Fibroblast of lung (primary cell): ENCODE data around the gene LCN6. TPM values are rescaled to one million over a fixed set of nuclear protein-coding genes. Genes with fewer than 3 reads are reported as not detected.

Source experiments
- DNase-seq, 2 donors: peaks; one replicate each; pipeline versions ENCODE4 v3.0.0 to v3.0.0-alpha.2; 2010; ENCODE audit warnings: low read depth in 2 of 2
- H2AFZ ChIP-seq: 2 replicates; pipeline ENCODE4 v1.5.1; 2012; ENCODE audit warnings: low read length, control low read depth, inconsistent platforms
- H3K27ac ChIP-seq: 2 replicates; pipeline ENCODE4 v1.5.1; 2011; ENCODE audit warnings: low read length, control low read depth; ENCODE audit not compliant: insufficient read depth
- H3K27me3 ChIP-seq: 2 replicates; pipeline ENCODE4 v1.5.1; 2011; ENCODE audit warnings: mild to moderate bottlenecking, low read length; ENCODE audit not compliant: control insufficient read depth, insufficient read depth
- H3K36me3 ChIP-seq: 2 replicates; pipeline ENCODE4 v1.5.1; 2011; ENCODE audit warnings: low read length; ENCODE audit not compliant: control insufficient read depth, insufficient read depth
- H3K4me1 ChIP-seq: 2 replicates; pipeline ENCODE4 v1.5.1; 2011; ENCODE audit warnings: low read length; ENCODE audit not compliant: control insufficient read depth, insufficient read depth; ENCODE audit errors: extremely low read depth
- H3K4me2 ChIP-seq: 2 replicates; pipeline ENCODE4 v1.5.1; 2011; ENCODE audit warnings: low read length, control low read depth; ENCODE audit not compliant: insufficient read depth; ENCODE audit errors: extremely low read depth
- H3K4me3 ChIP-seq, 4 experiments: fragments of 200-600 bp in 1 of 4; sonication (generic) in 1 of 4; replicated peaks in 1 of 4; 2 replicates each; pipeline ENCODE4 v1.5.1; 2011 to 2016; ENCODE audit warnings: low read length in 4 of 4, low read depth in 3 of 4, mild to moderate bottlenecking in 3 of 4, control low read depth in 2 of 4, inconsistent platforms in 1 of 4, mixed read lengths in 1 of 4; ENCODE audit not compliant: insufficient read depth in 1 of 4; ENCODE audit errors: control extremely low read depth in 1 of 4
- H3K79me2 ChIP-seq: 2 replicates; pipeline ENCODE4 v1.5.1; 2012; ENCODE audit warnings: mild to moderate bottlenecking, low read length, inconsistent platforms; ENCODE audit not compliant: control insufficient read depth, insufficient read depth
- H3K9ac ChIP-seq: 2 replicates; pipeline ENCODE4 v1.5.1; 2011; ENCODE audit warnings: mild to moderate bottlenecking, low read length, control low read depth; ENCODE audit not compliant: insufficient read depth
- H3K9me3 ChIP-seq: 2 replicates; pipeline ENCODE4 v1.5.1; 2012; ENCODE audit warnings: low read depth, low read length; ENCODE audit not compliant: control insufficient read depth, insufficient read depth
- H4K20me1 ChIP-seq: 2 replicates; pipeline ENCODE4 v1.5.1; 2011; ENCODE audit warnings: low read length; ENCODE audit not compliant: control insufficient read depth, insufficient read depth; ENCODE audit errors: extremely low read depth
- CTCF ChIP-seq, 2 donors: IDR thresholded peaks in 1 of 2; conservative IDR thresholded peaks in 1 of 2; 1 replicate in 1 of 2; 2 replicates in 1 of 2; pipeline ENCODE4 v1.5.1; 2011 to 2012; ENCODE audit warnings: low read length in 2 of 2, control low read depth in 1 of 2, inconsistent platforms in 1 of 2, low read depth in 1 of 2, mild to moderate bottlenecking in 1 of 2
- EZH2 ChIP-seq: IDR thresholded peaks from 2 replicates; pipeline ENCODE4 v1.5.1; 2012; ENCODE audit warnings: low read length, control low read depth, mild to moderate bottlenecking; ENCODE audit errors: missing control alignments
- polyA plus RNA-seq, 2 donors: library from polyadenylated mRNA; depleted of rRNA in 1 of 2; stranded (reverse) in 1 of 2; unstranded in 1 of 2; fragments of >200 nt; gene quantifications; 2 replicates each; pipeline ENCODE4 v1.2.1, GENCODE V29; 2011 to 2012; ENCODE audit warnings: missing spikeins in 1 of 2
- total RNA-seq: library from RNA; depleted of rRNA; stranded (reverse); fragments of >200 nt; gene quantifications from 2 replicates; pipeline ENCODE4 v1.2.1, GENCODE V29; 2014

The LCN6 gene
- total and polyA plus RNA-seq, 2 donors (not counting 1 experiment from before 2014, with no cell fraction given), result not detected

- DNase-seq, result peak in 1 of 2 donors; percentile 51
- peaks cover 26% of the 10 kb centered on the region for H3K27me3 ChIP-seq
- H3K79me2 ChIP-seq, result no peaks in the 10 kb centered on the region
- TF ChIP-seq EZH2, result no peak
- TF ChIP-seq CTCF (conservative IDR thresholded peaks at IDR 0.05 in 1 of 2, IDR thresholded peaks at IDR 0.05 in 1 of 2; ENCODE audit: low read depth in 1 of 2, low read length in 2 of 2), result no peak
- H3K4me3 ChIP-seq, result no peak overlapping the region
- no peak overlapping the region for H3K9ac ChIP-seq
- H3K27ac ChIP-seq, result no peak overlapping the region
- no peaks in the 10 kb centered on the region for H3K36me3 ChIP-seq
- H3K4me1 ChIP-seq, result no peaks in the 10 kb centered on the region
- H3K4me2 ChIP-seq, result no peak overlapping the region
- no peak overlapping the region for H2AFZ ChIP-seq
- H4K20me1 ChIP-seq, result no peaks in the 10 kb centered on the region
- H3K9me3 ChIP-seq, result no peaks in the 10 kb centered on the region
These were observed 7.1 kb downstream of the LCN6 start for GRCh38 chr9:136740971-136741882.

GRCh38 chr9:136740491-136740890, 7.8 kb downstream of the LCN6 start:
- TF ChIP-seq EZH2, result no peak
- TF ChIP-seq CTCF (conservative IDR thresholded peaks at IDR 0.05 in 1 of 2, IDR thresholded peaks at IDR 0.05 in 1 of 2; ENCODE audit: low read depth in 1 of 2, low read length in 2 of 2), result no peak
- Histone ChIP-seq H3K9ac (no peak overlapping the region), H3K4me3 (no peak overlapping the region), H3K36me3 (no peaks in the 10 kb centered on the region), H3K4me2 (no peak overlapping the region), H2AFZ (no peak overlapping the region), H3K9me3 (no peaks in the 10 kb centered on the region), H3K4me1 (no peaks in the 10 kb centered on the region), H4K20me1 (no peaks in the 10 kb centered on the region), H3K79me2 (no peaks in the 10 kb centered on the region), H3K27me3 (peaks cover 26% of the 10 kb centered on the region), H3K27ac (no peak overlapping the region)
- DNase-seq, result no peak

- no peak overlapping the region for H3K27ac ChIP-seq
- no peaks in the 10 kb centered on the region for H3K9me3 ChIP-seq
- H2AFZ ChIP-seq, result no peak overlapping the region
- no peaks in the 10 kb centered on the region for H4K20me1 ChIP-seq
- no peak overlapping the region for H3K4me2 ChIP-seq
- H3K27me3 ChIP-seq, result peaks cover 26% of the 10 kb centered on the region
- no peak for DNase-seq
- H3K36me3 ChIP-seq, result no peaks in the 10 kb centered on the region
- no peak overlapping the region for H3K9ac ChIP-seq
- H3K79me2 ChIP-seq, result no peaks in the 10 kb centered on the region
- no peaks in the 10 kb centered on the region for H3K4me1 ChIP-seq
- no peak overlapping the region for H3K4me3 ChIP-seq
- TF ChIP-seq CTCF (conservative IDR thresholded peaks at IDR 0.05 in 1 of 2, IDR thresholded peaks at IDR 0.05 in 1 of 2; ENCODE audit: low read depth in 1 of 2, low read length in 2 of 2) (no peak), EZH2 (no peak)
These were observed 8.3 kb downstream of the LCN6 start for GRCh38 chr9:136740069-136740468.
